ENCODE data around the gene OSBPL6.

The OSBPL6 gene

DNA sequence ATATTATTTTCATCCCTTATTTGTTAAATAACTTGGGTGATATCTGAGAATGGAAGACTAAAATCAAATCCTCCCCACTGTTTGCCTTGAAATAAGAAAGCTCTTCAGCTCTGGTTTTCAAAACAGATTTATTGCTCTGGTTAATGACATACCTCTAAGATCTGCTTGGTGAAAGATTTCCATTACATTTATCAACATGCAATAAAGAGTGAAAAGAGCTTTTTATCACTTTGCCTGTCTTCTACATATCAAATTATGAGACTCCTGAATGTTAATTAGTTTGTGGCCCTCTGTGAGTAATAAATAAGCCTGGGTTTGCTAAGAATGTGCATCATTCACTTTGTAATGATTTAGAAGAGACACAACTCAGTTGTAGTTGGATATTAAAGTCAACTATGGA is 140.9 kb downstream of the OSBPL6 start:
- H3K27me3 ChIP-seq (ENCODE audit: insufficient read depth, low read length): no peaks in the 10 kb centered on the region
- no peak overlapping the region for H3K9ac ChIP-seq (ENCODE audit: low read length)
- no peak overlapping the region for H3K14ac ChIP-seq (ENCODE audit: low read length)
- no peak overlapping the region for H4K91ac ChIP-seq (ENCODE audit: low read depth, low read length)
- H2AK5ac ChIP-seq (ENCODE audit: low read length): no peak overlapping the region
- no peaks in the 10 kb centered on the region for H3K36me3 ChIP-seq (ENCODE audit: control insufficient read depth in 1 of 2, insufficient read depth in 2 of 2, low read length in 2 of 2)
- H3K4ac ChIP-seq (ENCODE audit: low read depth, low read length): no peak overlapping the region
- no peaks in the 10 kb centered on the region for H3K4me1 ChIP-seq (ENCODE audit: control insufficient read depth in 1 of 2, insufficient read depth in 2 of 2, low read length in 2 of 2)
- H2BK120ac ChIP-seq (ENCODE audit: insufficient read depth, low read length, poor library complexity): no peak overlapping the region
- no peak overlapping the region for H3K27ac ChIP-seq (ENCODE audit: low read depth, low read length)
- H3K9me3 ChIP-seq (ENCODE audit: insufficient read depth, low read depth, low read length): no peaks in the 10 kb centered on the region
- H3K18ac ChIP-seq (ENCODE audit: low read length): no peak overlapping the region
- no peak overlapping the region for H4K12ac ChIP-seq (ENCODE audit: low read depth, low read length)
- H3K23ac ChIP-seq (ENCODE audit: low read length): no peak overlapping the region
- no peak overlapping the region for H3K4me2 ChIP-seq (ENCODE audit: low read length)
- H2AFZ ChIP-seq (ENCODE audit: insufficient read depth, low read length, poor library complexity): no peak overlapping the region
- H3K4me3 ChIP-seq (ENCODE audit: low read depth, low read length): no peak overlapping the region
- no peak overlapping the region for H2BK5ac ChIP-seq (ENCODE audit: low read depth, low read length, poor library complexity)
- H2BK12ac ChIP-seq (ENCODE audit: low read length): no peak overlapping the region
- no peak for DNase-seq
- no peaks in the 10 kb centered on the region for H3K79me1 ChIP-seq (ENCODE audit: low read length)
- H3K79me2 ChIP-seq (ENCODE audit: control insufficient read depth, insufficient read depth, low read length, poor library complexity): no peaks in the 10 kb centered on the region
- H4K8ac ChIP-seq (ENCODE audit: low read depth, low read length): no peak overlapping the region

DNA sequence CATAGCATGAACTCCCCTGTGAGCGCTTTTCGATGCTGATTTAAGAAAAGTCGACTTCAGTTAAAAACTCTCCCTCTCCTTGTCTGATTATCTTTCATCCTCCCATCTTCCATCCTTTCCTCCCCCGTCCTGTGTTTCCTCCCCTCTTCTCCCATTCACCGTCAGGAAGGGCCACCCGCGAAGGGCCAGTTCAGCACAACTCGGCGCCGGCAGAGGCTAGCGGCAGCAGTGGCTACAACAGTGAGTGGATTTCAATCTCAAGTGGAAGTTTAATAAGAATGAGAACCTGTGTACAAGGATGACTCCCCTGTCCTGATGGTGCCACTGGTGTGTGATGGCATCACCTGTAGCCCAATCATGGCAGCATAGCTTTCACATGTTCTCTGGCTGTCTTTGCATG is 149.8 kb downstream of the OSBPL6 start:
- H2BK120ac ChIP-seq (ENCODE audit: insufficient read depth, low read length, poor library complexity): no peak overlapping the region
- H4K12ac ChIP-seq (ENCODE audit: low read depth, low read length): no peak overlapping the region
- H2BK12ac ChIP-seq (ENCODE audit: low read length): no peak overlapping the region
- WGBS (ENCODE audit: extremely low coverage, insufficient coverage, insufficient read length): no CpG with 5 or more reads among the region's 11 CpGs
- no peak for DNase-seq
- no peaks in the 10 kb centered on the region for H3K79me2 ChIP-seq (ENCODE audit: control insufficient read depth, insufficient read depth, low read length, poor library complexity)
- H4K8ac ChIP-seq (ENCODE audit: low read depth, low read length): no peak overlapping the region
- H3K36me3 ChIP-seq (ENCODE audit: control insufficient read depth in 1 of 2, insufficient read depth in 2 of 2, low read length in 2 of 2): no peaks in the 10 kb centered on the region
- H3K23ac ChIP-seq (ENCODE audit: low read length): no peak overlapping the region
- H3K18ac ChIP-seq (ENCODE audit: low read length): no peak overlapping the region
- H3K27ac ChIP-seq (ENCODE audit: low read depth, low read length): no peak overlapping the region
- H3K14ac ChIP-seq (ENCODE audit: low read length): no peak overlapping the region
- H3K27me3 ChIP-seq (ENCODE audit: insufficient read depth, low read length): no peaks in the 10 kb centered on the region
- no peak overlapping the region for H3K4ac ChIP-seq (ENCODE audit: low read depth, low read length)
- no peak overlapping the region for H3K4me3 ChIP-seq (ENCODE audit: low read depth, low read length)
- H2AK5ac ChIP-seq (ENCODE audit: low read length): no peak overlapping the region
- H3K4me2 ChIP-seq (ENCODE audit: low read length): no peak overlapping the region
- H3K9ac ChIP-seq (ENCODE audit: low read length): no peak overlapping the region
- no peaks in the 10 kb centered on the region for H3K79me1 ChIP-seq (ENCODE audit: low read length)
- no peaks in the 10 kb centered on the region for H3K4me1 ChIP-seq (ENCODE audit: control insufficient read depth in 1 of 2, insufficient read depth in 2 of 2, low read length in 2 of 2)
- H3K9me3 ChIP-seq (ENCODE audit: insufficient read depth, low read depth, low read length): no peaks in the 10 kb centered on the region
- H2BK5ac ChIP-seq (ENCODE audit: low read depth, low read length, poor library complexity): no peak overlapping the region
- no peak overlapping the region for H2AFZ ChIP-seq (ENCODE audit: insufficient read depth, low read length, poor library complexity)
- H4K91ac ChIP-seq (ENCODE audit: low read depth, low read length): no peak overlapping the region

DNA sequence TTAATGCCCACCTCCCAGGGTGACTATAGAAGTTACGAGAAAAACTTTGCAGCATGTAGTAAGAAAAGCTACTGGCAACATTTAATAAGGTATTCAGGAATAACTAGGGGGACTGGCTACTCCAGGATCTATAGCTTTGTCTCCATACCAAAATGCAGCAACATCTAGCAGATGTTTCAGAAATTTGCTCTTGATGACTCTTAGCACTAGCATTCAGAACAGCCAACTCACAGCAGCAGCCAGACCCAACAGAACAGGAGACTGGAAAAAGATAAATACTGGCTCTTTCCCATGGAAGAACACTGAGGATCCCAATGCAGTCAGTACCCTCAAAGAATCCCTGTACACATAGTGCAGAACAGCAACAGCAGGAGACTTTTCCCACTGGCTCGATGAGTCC is 151.6 kb downstream of the OSBPL6 start:
- H2AFZ ChIP-seq (ENCODE audit: insufficient read depth, low read length, poor library complexity): no peak overlapping the region
- no peaks in the 10 kb centered on the region for H3K36me3 ChIP-seq (ENCODE audit: control insufficient read depth in 1 of 2, insufficient read depth in 2 of 2, low read length in 2 of 2)

DNA sequence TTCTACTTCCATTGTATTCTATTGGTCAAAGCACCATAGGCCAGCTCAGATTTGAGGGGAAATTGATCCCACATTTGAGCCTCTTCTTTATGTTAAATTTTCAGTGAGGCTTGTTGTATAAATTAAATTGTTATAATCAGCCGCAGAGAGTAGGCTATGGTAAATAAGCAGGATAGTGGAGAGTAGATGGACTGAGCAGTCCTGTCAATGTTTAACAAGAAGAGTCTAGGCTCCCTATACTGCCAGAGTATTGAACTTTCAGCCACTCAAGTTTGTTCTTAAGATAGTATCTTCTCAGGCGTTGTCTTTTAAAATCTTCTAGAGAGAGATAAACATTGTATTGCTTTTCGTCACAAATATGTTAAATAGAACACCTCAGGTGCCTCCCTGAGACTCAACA is 155.7 kb downstream of the OSBPL6 start:
- no peaks in the 10 kb centered on the region for H3K79me2 ChIP-seq (ENCODE audit: control insufficient read depth, insufficient read depth, low read length, poor library complexity)
- H2AFZ ChIP-seq (ENCODE audit: insufficient read depth, low read length, poor library complexity): no peak overlapping the region
- no peak overlapping the region for H4K91ac ChIP-seq (ENCODE audit: low read depth, low read length)
- no CpG with 5 or more reads among the region's 3 CpGs for WGBS (ENCODE audit: extremely low coverage, insufficient coverage, insufficient read length)
- no peak overlapping the region for H3K18ac ChIP-seq (ENCODE audit: low read length)
- H2BK120ac ChIP-seq (ENCODE audit: insufficient read depth, low read length, poor library complexity): no peak overlapping the region
- H4K8ac ChIP-seq (ENCODE audit: low read depth, low read length): no peak overlapping the region
- DNase-seq: no peak
- H3K79me1 ChIP-seq (ENCODE audit: low read length): no peaks in the 10 kb centered on the region
- no peaks in the 10 kb centered on the region for H3K4me1 ChIP-seq (ENCODE audit: control insufficient read depth in 1 of 2, insufficient read depth in 2 of 2, low read length in 2 of 2)
- H3K36me3 ChIP-seq (ENCODE audit: control insufficient read depth in 1 of 2, insufficient read depth in 2 of 2, low read length in 2 of 2): no peaks in the 10 kb centered on the region
- no peak overlapping the region for H3K4me2 ChIP-seq (ENCODE audit: low read length)
- no peak overlapping the region for H3K14ac ChIP-seq (ENCODE audit: low read length)
- no peak overlapping the region for H4K12ac ChIP-seq (ENCODE audit: low read depth, low read length)
- peak overlapping the region; percentile 18 for H3K9ac ChIP-seq (ENCODE audit: low read length)
- no peak overlapping the region for H2AK5ac ChIP-seq (ENCODE audit: low read length)
- H3K27me3 ChIP-seq (ENCODE audit: insufficient read depth, low read length): no peaks in the 10 kb centered on the region
- no peak overlapping the region for H3K4ac ChIP-seq (ENCODE audit: low read depth, low read length)
- H3K4me3 ChIP-seq (ENCODE audit: low read depth, low read length): no peak overlapping the region
- no peaks in the 10 kb centered on the region for H3K9me3 ChIP-seq (ENCODE audit: insufficient read depth, low read depth, low read length)
- no peak overlapping the region for H3K27ac ChIP-seq (ENCODE audit: low read depth, low read length)
- H2BK12ac ChIP-seq (ENCODE audit: low read length): no peak overlapping the region
- H2BK5ac ChIP-seq (ENCODE audit: low read depth, low read length, poor library complexity): no peak overlapping the region
- H3K23ac ChIP-seq (ENCODE audit: low read length): no peak overlapping the region

More for the DNA sequence above, 151.6 kb downstream of the OSBPL6 start:
- Histone ChIP-seq H2BK5ac (ENCODE audit: low read depth, low read length, poor library complexity) (no peak overlapping the region), H3K18ac (ENCODE audit: low read length) (no peak overlapping the region), H3K9me3 (ENCODE audit: insufficient read depth, low read depth, low read length) (no peaks in the 10 kb centered on the region), H2AK5ac (ENCODE audit: low read length) (no peak overlapping the region), H3K4me3 (ENCODE audit: low read depth, low read length) (no peak overlapping the region), H3K27me3 (ENCODE audit: insufficient read depth, low read length) (no peaks in the 10 kb centered on the region), H4K91ac (ENCODE audit: low read depth, low read length) (no peak overlapping the region), H3K23ac (ENCODE audit: low read length) (no peak overlapping the region), H2BK12ac (ENCODE audit: low read length) (no peak overlapping the region), H4K8ac (ENCODE audit: low read depth, low read length) (no peak overlapping the region), H3K14ac (ENCODE audit: low read length) (no peak overlapping the region), H3K4me2 (ENCODE audit: low read length) (no peak overlapping the region), H3K79me2 (ENCODE audit: control insufficient read depth, insufficient read depth, low read length, poor library complexity) (no peaks in the 10 kb centered on the region), H3K27ac (ENCODE audit: low read depth, low read length) (no peak overlapping the region), H2BK120ac (ENCODE audit: insufficient read depth, low read length, poor library complexity) (no peak overlapping the region), H3K79me1 (ENCODE audit: low read length) (no peaks in the 10 kb centered on the region), H3K4me1 (ENCODE audit: control insufficient read depth in 1 of 2, insufficient read depth in 2 of 2, low read length in 2 of 2) (no peaks in the 10 kb centered on the region), H3K4ac (ENCODE audit: low read depth, low read length) (no peak overlapping the region), H3K9ac (ENCODE audit: low read length) (no peak overlapping the region), H4K12ac (ENCODE audit: low read depth, low read length) (no peak overlapping the region)
- WGBS (ENCODE audit: extremely low coverage, insufficient coverage, insufficient read length): no CpG with 5 or more reads among the region's 2 CpGs
- DNase-seq: peak in 1 of 2 donors; percentile 35

All from trophoblast cell (in vitro differentiated cells and primary cell).